ENCODE results near the gene MDK.

DNA sequence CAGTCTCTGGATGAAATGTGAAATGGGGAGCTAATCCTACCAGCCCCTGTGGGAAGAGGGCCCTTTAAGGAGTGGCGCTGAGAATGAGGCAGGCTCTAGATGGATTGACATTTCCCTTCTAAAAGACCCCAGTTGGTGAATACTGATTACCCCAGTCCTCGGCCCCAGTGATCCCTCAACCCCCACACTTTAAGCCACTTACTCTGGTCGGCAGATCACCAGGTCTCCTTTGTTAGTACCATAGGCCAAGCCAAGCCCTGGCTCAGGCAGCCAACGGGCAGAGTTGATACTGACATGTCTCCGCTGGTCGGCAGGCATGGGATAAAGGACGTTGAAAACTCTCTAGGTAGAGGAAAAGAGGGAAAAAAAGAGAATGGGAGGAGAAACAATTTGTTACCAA is 36.2 kb downstream of the MDK start:
- TF ChIP-seq, protein P1, sequence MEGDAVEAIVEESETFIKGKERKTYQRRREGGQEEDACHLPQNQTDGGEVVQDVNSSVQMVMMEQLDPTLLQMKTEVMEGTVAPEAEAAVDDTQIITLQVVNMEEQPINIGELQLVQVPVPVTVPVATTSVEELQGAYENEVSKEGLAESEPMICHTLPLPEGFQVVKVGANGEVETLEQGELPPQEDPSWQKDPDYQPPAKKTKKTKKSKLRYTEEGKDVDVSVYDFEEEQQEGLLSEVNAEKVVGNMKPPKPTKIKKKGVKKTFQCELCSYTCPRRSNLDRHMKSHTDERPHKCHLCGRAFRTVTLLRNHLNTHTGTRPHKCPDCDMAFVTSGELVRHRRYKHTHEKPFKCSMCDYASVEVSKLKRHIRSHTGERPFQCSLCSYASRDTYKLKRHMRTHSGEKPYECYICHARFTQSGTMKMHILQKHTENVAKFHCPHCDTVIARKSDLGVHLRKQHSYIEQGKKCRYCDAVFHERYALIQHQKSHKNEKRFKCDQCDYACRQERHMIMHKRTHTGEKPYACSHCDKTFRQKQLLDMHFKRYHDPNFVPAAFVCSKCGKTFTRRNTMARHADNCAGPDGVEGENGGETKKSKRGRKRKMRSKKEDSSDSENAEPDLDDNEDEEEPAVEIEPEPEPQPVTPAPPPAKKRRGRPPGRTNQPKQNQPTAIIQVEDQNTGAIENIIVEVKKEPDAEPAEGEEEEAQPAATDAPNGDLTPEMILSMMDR (IDR thresholded peaks at IDR 0.05; ENCODE audit: poor library complexity): no peak
- TF ChIP-seq EZH2 (IDR thresholded peaks at IDR 0.05; ENCODE audit: borderline replicate concordance) (no peak), EZH2phosphoT487 (IDR thresholded peaks at IDR 0.05; ENCODE audit: low read depth, severe bottlenecking, unreplicated experiment) (no peak)
